Muscle of leg (tissue), 11 donors: Measurements from ENCODE around the gene SPTAN1. TPM values are rescaled to one million over a fixed set of nuclear protein-coding genes. Genes with fewer than 3 reads are reported as not detected.
A peak's percentile ranks its signal among the peaks of the same experiment; 100 is the strongest.

ENCODE experiments used
- DNase-seq: peaks from one replicate; pipeline ENCODE4 v3.0.0; 2013
- H3K27ac ChIP-seq: one replicate; pipeline ENCODE4 v1.5.1; 2013; ENCODE audit warnings: mild to moderate bottlenecking, low read length, control low read depth
- H3K27me3 ChIP-seq: one replicate; pipeline ENCODE4 v1.6.1; 2013; ENCODE audit warnings: low read length; ENCODE audit not compliant: control insufficient read depth, insufficient read depth
- H3K36me3 ChIP-seq: one replicate; pipeline ENCODE4 v1.6.1; 2013; ENCODE audit warnings: low read length; ENCODE audit not compliant: control insufficient read depth, insufficient read depth
- H3K4me1 ChIP-seq: one replicate; pipeline ENCODE4 v1.6.1; 2013; ENCODE audit warnings: low read length; ENCODE audit not compliant: control insufficient read depth, insufficient read depth
- H3K4me3 ChIP-seq: one replicate; pipeline ENCODE4 v1.5.1; 2013; ENCODE audit warnings: low read length, control low read depth
- H3K9me3 ChIP-seq: replicated peaks from 2 replicates; pipeline ENCODE4 v1.6.1; 2013; ENCODE audit warnings: low read depth, low read length; ENCODE audit not compliant: control insufficient read depth
- WGBS: methylation state at CpG from one replicate; pipeline ENCODE4 v1.1.5; 2013; ENCODE audit warnings: missing lambda C conversion rate; ENCODE audit not compliant: insufficient coverage; 5-methylcytosine and 5-hydroxymethylcytosine counted together
- polyA plus RNA-seq, 8 donors: library from polyadenylated mRNA; unstranded; fragments of 120-200 nt; gene quantifications; one replicate each; pipeline versions ENCODE4 v1.2.1 to v1.2.3, GENCODE V29; 2013; ENCODE audit warnings: inconsistent platforms in 1 of 8, low replicate concordance in 1 of 8; ENCODE audit not compliant: insufficient read length in 8 of 8, insufficient read depth in 1 of 8
- total RNA-seq: library from RNA; stranded (reverse); fragments of 120-200 nt; gene quantifications from one replicate; pipeline ENCODE4 v1.2.4, GENCODE V29; 2013

SPTAN1 gene
- total and polyA plus RNA-seq, 9 donors: 227 to 384 (median 302) TPM

GRCh38 chr9:128588581-128589233, 36.3 kb downstream of the SPTAN1 start:
- H3K4me1 ChIP-seq: no peaks in the 10 kb centered on the region
- no peak for DNase-seq
- H3K9me3 ChIP-seq: no peaks in the 10 kb centered on the region
- H3K4me3 ChIP-seq: no peak overlapping the region
- no peak overlapping the region for H3K27ac ChIP-seq
- peaks cover 84% of the 10 kb centered on the region for H3K36me3 ChIP-seq
- H3K27me3 ChIP-seq: no peaks in the 10 kb centered on the region
- WGBS: 95% methylated on average over 4 of the region's 11 CpGs

- 65% methylated on average over 4 of the region's 6 CpGs for WGBS
- H3K27me3 ChIP-seq: no peaks in the 10 kb centered on the region
- DNase-seq: no peak
- no peak overlapping the region for H3K4me3 ChIP-seq
- no peaks in the 10 kb centered on the region for H3K9me3 ChIP-seq
- no peaks in the 10 kb centered on the region for H3K4me1 ChIP-seq
- H3K36me3 ChIP-seq: peaks cover 84% of the 10 kb centered on the region
- no peak overlapping the region for H3K27ac ChIP-seq
Measured at GRCh38 chr9:128593039-128593438, 40.7 kb downstream of the SPTAN1 start.

- DNase-seq: no peak
- no peaks in the 10 kb centered on the region for H3K27me3 ChIP-seq
- H3K36me3 ChIP-seq: peaks cover 83% of the 10 kb centered on the region
- H3K4me3 ChIP-seq: no peak overlapping the region
- no peak overlapping the region for H3K27ac ChIP-seq
- WGBS: 100% methylated on average over 4 of the region's 9 CpGs
- H3K4me1 ChIP-seq: no peaks in the 10 kb centered on the region
- no peaks in the 10 kb centered on the region for H3K9me3 ChIP-seq
Measured at GRCh38 chr9:128593856-128594255, 41.5 kb downstream of the SPTAN1 start.

GRCh38 chr9:128595471-128595870, 43.1 kb downstream of the SPTAN1 start:
- H3K27me3 ChIP-seq: no peaks in the 10 kb centered on the region
- H3K4me3 ChIP-seq: no peak overlapping the region
- peaks cover 87% of the 10 kb centered on the region for H3K36me3 ChIP-seq
- no peak overlapping the region for H3K27ac ChIP-seq
- no peak for DNase-seq
- no peaks in the 10 kb centered on the region for H3K9me3 ChIP-seq
- 76% methylated on average over 2 of the region's 4 CpGs for WGBS
- no peaks in the 10 kb centered on the region for H3K4me1 ChIP-seq

- DNase-seq: no peak
- H3K27me3 ChIP-seq: no peaks in the 10 kb centered on the region
- H3K4me1 ChIP-seq: no peaks in the 10 kb centered on the region
- H3K27ac ChIP-seq: no peak overlapping the region
- no peaks in the 10 kb centered on the region for H3K9me3 ChIP-seq
- no peak overlapping the region for H3K4me3 ChIP-seq
- H3K36me3 ChIP-seq: peaks cover 87% of the 10 kb centered on the region
- WGBS: 30% methylated on average over 3 of the region's 4 CpGs
Measured at GRCh38 chr9:128600099-128600498, 47.7 kb downstream of the SPTAN1 start.

- no peaks in the 10 kb centered on the region for H3K27me3 ChIP-seq
- WGBS: 87% methylated on average over 7 of the region's 8 CpGs
- no peak for DNase-seq
- H3K36me3 ChIP-seq: peaks cover 83% of the 10 kb centered on the region
- H3K9me3 ChIP-seq: no peaks in the 10 kb centered on the region
- H3K4me3 ChIP-seq: no peak overlapping the region
- no peak overlapping the region for H3K27ac ChIP-seq
- peaks cover 16% of the 10 kb centered on the region for H3K4me1 ChIP-seq
Measured at GRCh38 chr9:128603697-128604096, 51.3 kb downstream of the SPTAN1 start.

- Histone ChIP-seq H3K4me3 (no peak overlapping the region), H3K9me3 (no peaks in the 10 kb centered on the region), H3K27ac (peak overlapping the region; percentile 81), H3K27me3 (no peaks in the 10 kb centered on the region), H3K4me1 (peaks cover 19% of the 10 kb centered on the region), H3K36me3 (peaks cover 86% of the 10 kb centered on the region)
- WGBS: 44% methylated on average over 11 of the region's 16 CpGs
- peak; percentile 88 for DNase-seq
Measured at GRCh38 chr9:128607642-128608350, 55.4 kb downstream of the SPTAN1 start.

GRCh38 chr9:128610897-128611296, 58.5 kb downstream of the SPTAN1 start:
- DNase-seq: peak; percentile 60
- H3K9me3 ChIP-seq: no peaks in the 10 kb centered on the region
- peaks cover 19% of the 10 kb centered on the region for H3K4me1 ChIP-seq
- no peak overlapping the region for H3K4me3 ChIP-seq
- H3K27ac ChIP-seq: no peak overlapping the region
- WGBS: no CpG with 5 or more reads among the region's 3 CpGs
- H3K27me3 ChIP-seq: no peaks in the 10 kb centered on the region
- peaks cover 88% of the 10 kb centered on the region for H3K36me3 ChIP-seq

GRCh38 chr9:128611600-128612394, 59.4 kb downstream of the SPTAN1 start:
- H3K4me3 ChIP-seq: no peak overlapping the region
- WGBS: 98% methylated on average over 5 of the region's 12 CpGs
- H3K36me3 ChIP-seq: peaks cover 92% of the 10 kb centered on the region
- no peak for DNase-seq
- no peaks in the 10 kb centered on the region for H3K27me3 ChIP-seq
- H3K4me1 ChIP-seq: peaks cover 17% of the 10 kb centered on the region
- H3K27ac ChIP-seq: no peak overlapping the region
- H3K9me3 ChIP-seq: no peaks in the 10 kb centered on the region

GRCh38 chr9:128614728-128615127, 62.3 kb downstream of the SPTAN1 start:
- no CpG with 5 or more reads among the region's 1 CpG for WGBS
- Histone ChIP-seq H3K9me3 (no peaks in the 10 kb centered on the region), H3K36me3 (peaks cover 92% of the 10 kb centered on the region), H3K4me1 (no peaks in the 10 kb centered on the region), H3K4me3 (no peak overlapping the region), H3K27ac (no peak overlapping the region), H3K27me3 (no peaks in the 10 kb centered on the region)
- DNase-seq: no peak
